GM19351 (cell line): ENCODE results near the gene SWI5.
"Not testable (repeated sequence)": the region's sequence is repeated elsewhere in the genome, so short reads cannot be mapped to it uniquely, and the experiment has no call there.

Source experiments
- ATAC-seq: cut with Tn5 transposase; IDR thresholded peaks from one replicate; pipeline ENCODE4 v1.9.1; 2021; ENCODE audit warnings: mild to moderate bottlenecking, moderate library complexity; ENCODE audit not compliant: unreplicated experiment

The SWI5 gene

GRCh38 chr9:128276574-128277270 lies 646 bp downstream of the SWI5 start:
- ATAC-seq = no peak

- ATAC-seq = not testable (repeated sequence)
Observed at GRCh38 chr9:128279088-128280073, 3.3 kb downstream of the SWI5 start.

GRCh38 chr9:128280084-128280622 lies 4.1 kb downstream of the SWI5 start:
- no peak for ATAC-seq

GRCh38 chr9:128282500-128282899 lies 6.4 kb downstream of the SWI5 start:
- no peak for ATAC-seq

- no peak for ATAC-seq
Observed at GRCh38 chr9:128285033-128285784, 9.1 kb downstream of the SWI5 start.

- no peak for ATAC-seq
Observed at GRCh38 chr9:128286440-128286839, 10.4 kb downstream of the SWI5 start.

- no peak for ATAC-seq
Observed at GRCh38 chr9:128288273-128289004, 12.4 kb downstream of the SWI5 start.

GRCh38 chr9:128292009-128292408 lies 15.9 kb downstream of the SWI5 start:
- no peak for ATAC-seq

GRCh38 chr9:128293091-128293490 lies 17.0 kb downstream of the SWI5 start:
- no peak for ATAC-seq

- no peak for ATAC-seq
Observed at GRCh38 chr9:128294142-128294541, 18.1 kb downstream of the SWI5 start.

- ATAC-seq = no peak
Observed at GRCh38 chr9:128296340-128297220, 20.5 kb downstream of the SWI5 start.

GRCh38 chr9:128297221-128297773 lies 21.2 kb downstream of the SWI5 start:
- no peak for ATAC-seq

GRCh38 chr9:128298535-128299482 lies 22.7 kb downstream of the SWI5 start:
- ATAC-seq = no peak

- ATAC-seq = no peak
Observed at GRCh38 chr9:128304136-128304970, 28.3 kb downstream of the SWI5 start.

- no peak for ATAC-seq
Observed at GRCh38 chr9:128304971-128305288, 28.9 kb downstream of the SWI5 start.

GRCh38 chr9:128309551-128309950 lies 33.5 kb downstream of the SWI5 start:
- no peak for ATAC-seq

- no peak for ATAC-seq
Observed at GRCh38 chr9:128310461-128310860, 34.4 kb downstream of the SWI5 start.
